Measurements from ENCODE around the gene OTULIN. TPM values are rescaled to one million over a fixed set of nuclear protein-coding genes. Genes with fewer than 3 reads are reported as not detected.

The OTULIN gene
- total and polyA plus RNA-seq, 2 of the 8 experiments (the other 6 are each of a cell fraction or from before 2014, with no cell fraction given): 5.2 to 34.8 TPM

DNA sequence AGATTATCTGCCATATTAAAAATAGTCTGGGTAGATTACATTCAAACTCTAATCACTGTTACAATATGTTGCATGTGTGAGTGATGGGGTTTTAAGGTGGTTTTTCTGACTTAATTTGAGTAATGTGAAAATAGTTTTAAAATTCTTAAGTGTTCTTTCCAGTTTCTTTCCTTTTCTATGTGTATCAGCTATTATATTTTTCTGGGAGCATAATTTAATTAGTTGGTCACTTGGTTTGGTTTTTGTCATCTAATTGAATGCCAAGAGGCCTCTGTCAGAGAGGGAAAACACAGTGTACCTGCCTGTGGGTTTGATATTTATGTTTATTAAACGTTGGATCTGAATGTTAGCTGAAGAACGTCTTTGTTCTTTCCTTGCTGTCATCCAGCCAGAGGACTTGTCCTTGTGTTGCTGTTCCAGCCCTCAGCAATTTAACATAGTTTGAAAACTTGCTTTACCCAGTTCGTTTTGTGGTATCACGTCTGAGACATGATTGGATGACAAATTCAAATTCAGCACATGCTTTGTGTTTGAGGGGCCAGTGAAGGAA is 19.5 kb downstream of the OTULIN start:
- no peak for FAIRE-seq
- H4K8ac ChIP-seq (ENCODE audit: extremely low read depth, insufficient read depth, low read length): no peak overlapping the region
- H3K23me2 ChIP-seq (ENCODE audit: low read depth, low read length): no peaks in the 10 kb centered on the region
- no peak overlapping the region for H4K91ac ChIP-seq (replicated peaks; ENCODE audit: insufficient read length, low read length)
- no peak overlapping the region for H2BK12ac ChIP-seq (ENCODE audit: low read depth, low read length)
- no peak overlapping the region for H3K56ac ChIP-seq (replicated peaks; ENCODE audit: insufficient read length, low read depth, low read length)
- H3K18ac ChIP-seq (ENCODE audit: extremely low read depth, low read length): no peak overlapping the region
- H3K4me1 ChIP-seq (replicated peaks in 1 of 4; ENCODE audit: control insufficient read depth in 3 of 4, insufficient read depth in 4 of 4, low read length in 3 of 4): no peaks in the 10 kb centered on the region
- ChIA-PET CTCF (ENCODE audit: partially characterized antibody) (interaction anchor here (0.6 to 4.2 kb wide), 16 partner anchors 9 to 359 kb away, joined by 3 to 54 read pairs (median 6); no protein-coding TSS in a partner anchor), POLR2A (ENCODE audit: partially characterized antibody) (interaction anchor here (1.1 to 1.3 kb wide), 2 partner anchors 10 to 22 kb away, joined by 3 read pairs; no protein-coding TSS in a partner anchor)
- H2BK20ac ChIP-seq (ENCODE audit: low read length): no peak overlapping the region
- no peak overlapping the region for H2AFZ ChIP-seq (ENCODE audit: low read length)
- H3K27me3 ChIP-seq (replicated peaks in 1 of 4; ENCODE audit: control insufficient read depth in 3 of 4, extremely low read depth in 1 of 4, insufficient read depth in 3 of 4, low read length in 3 of 4): no peaks in the 10 kb centered on the region
- no peak overlapping the region for H2AK5ac ChIP-seq (ENCODE audit: low read depth, low read length)
- H3K9ac ChIP-seq (replicated peaks in 1 of 4; ENCODE audit: extremely low read depth in 1 of 4, low read depth in 3 of 4, low read length in 3 of 4): no peak overlapping the region; a peak in 1 of 7 replicates
- no peak for DNase-seq (ENCODE audit: low read depth in 1 of 2, low spot score in 2 of 2)
- no peak overlapping the region for H3K14ac ChIP-seq (ENCODE audit: insufficient read length)
- no peak overlapping the region for H2BK120ac ChIP-seq (replicated peaks; ENCODE audit: low read depth, low read length)
- 87% methylated on average over 4 of the region's 4 CpGs; no CpG with 5 or more reads in 1 of the 2 experiments for WGBS, 2 experiments (ENCODE audit: extremely low coverage in 1 of 2, insufficient coverage in 1 of 2, insufficient read length in 1 of 2, insufficient replicate concordance in 2 of 2, low coverage in 1 of 2, low lambda C conversion rate in 2 of 2, missing lambda C conversion rate in 1 of 2)
- no peak overlapping the region for H3K4me2 ChIP-seq (ENCODE audit: insufficient read depth in 1 of 2, low read depth in 2 of 2, low read length in 2 of 2)
- no peak overlapping the region for H4K5ac ChIP-seq (ENCODE audit: insufficient read length, low read depth, low read length)
- H3K4me3 ChIP-seq (ENCODE audit: extremely low read depth in 1 of 4, insufficient read depth in 2 of 4, low read depth in 3 of 4, low read length in 4 of 4): no peak overlapping the region
- no peaks in the 10 kb centered on the region for H3K79me1 ChIP-seq (ENCODE audit: low read depth, low read length)
- peaks cover under 1 to 29% (median 11%) of the 10 kb centered on the region in 4 experiments; a peak in 6 of 8 replicates for H3K36me3 ChIP-seq (ENCODE audit: control insufficient read depth in 2 of 4, insufficient read depth in 4 of 4, low read length in 3 of 4)
- no peak overlapping the region for H2BK5ac ChIP-seq (ENCODE audit: low read depth, low read length)
- no peak overlapping the region for H3K23ac ChIP-seq (ENCODE audit: insufficient read length)
- peak overlapping the region; percentile 47 for H3K4ac ChIP-seq (replicated peaks; ENCODE audit: insufficient read length, low read depth, low read length)
- H2BK15ac ChIP-seq (ENCODE audit: low read length): no peak overlapping the region
- H3K9me3 ChIP-seq (ENCODE audit: insufficient read depth in 2 of 2, low read depth in 1 of 2, low read length in 1 of 2): no peaks in the 10 kb centered on the region
- H3K27ac ChIP-seq (ENCODE audit: low read depth, low read length): no peak overlapping the region
- no peaks in the 10 kb centered on the region for H3K79me2 ChIP-seq (ENCODE audit: control insufficient read depth in 1 of 2, insufficient read depth in 2 of 2, low read length in 2 of 2)
- peaks cover 2 to 4% of the 10 kb centered on the region in 2 experiments for H4K20me1 ChIP-seq (replicated peaks in 1 of 2; ENCODE audit: control insufficient read depth in 1 of 2, insufficient read depth in 2 of 2, low read length in 2 of 2)
- TF ChIP-seq NRF1 (IDR thresholded peaks at IDR 0.05; ENCODE audit: low read depth, low read length) (no peak), CTBP2 (IDR thresholded peaks at IDR 0.05; ENCODE audit: borderline replicate concordance, insufficient read depth, insufficient read length, low read length) (no peak), SP4 (IDR thresholded peaks at IDR 0.05; ENCODE audit: low read length) (no peak), JUN (IDR thresholded peaks at IDR 0.05; ENCODE audit: low read depth, low read length) (no peak), MAFK (IDR thresholded peaks at IDR 0.05; ENCODE audit: low read depth, low read length) (no peak), CBX8 (IDR thresholded peaks at IDR 0.05; ENCODE audit: borderline replicate concordance, low read depth, low read length) (no peak), HDAC2 (IDR thresholded peaks at IDR 0.05; ENCODE audit: borderline replicate concordance in 1 of 2, low read depth in 2 of 2, low read length in 2 of 2) (no peak), RBBP5 (IDR thresholded peaks at IDR 0.05; ENCODE audit: borderline replicate concordance, low read depth, low read length) (no peak), EZH2 (IDR thresholded peaks at IDR 0.05; ENCODE audit: low read depth, low read length, severe bottlenecking) (no peak), SAP30 (IDR thresholded peaks at IDR 0.05; ENCODE audit: insufficient read depth, insufficient replicate concordance, low read length) (no peak)
- TF ChIP-seq, protein P1, sequence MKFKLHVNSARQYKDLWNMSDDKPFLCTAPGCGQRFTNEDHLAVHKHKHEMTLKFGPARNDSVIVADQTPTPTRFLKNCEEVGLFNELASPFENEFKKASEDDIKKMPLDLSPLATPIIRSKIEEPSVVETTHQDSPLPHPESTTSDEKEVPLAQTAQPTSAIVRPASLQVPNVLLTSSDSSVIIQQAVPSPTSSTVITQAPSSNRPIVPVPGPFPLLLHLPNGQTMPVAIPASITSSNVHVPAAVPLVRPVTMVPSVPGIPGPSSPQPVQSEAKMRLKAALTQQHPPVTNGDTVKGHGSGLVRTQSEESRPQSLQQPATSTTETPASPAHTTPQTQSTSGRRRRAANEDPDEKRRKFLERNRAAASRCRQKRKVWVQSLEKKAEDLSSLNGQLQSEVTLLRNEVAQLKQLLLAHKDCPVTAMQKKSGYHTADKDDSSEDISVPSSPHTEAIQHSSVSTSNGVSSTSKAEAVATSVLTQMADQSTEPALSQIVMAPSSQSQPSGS (IDR thresholded peaks at IDR 0.05; ENCODE audit: low read length): no peak
